HCT116 (cell line): ENCODE data around the gene ORMDL3. TPM values are rescaled to one million over a fixed set of nuclear protein-coding genes. Genes with fewer than 3 reads are reported as not detected.

ENCODE experiments used
- ATAC-seq: fragments of 200-7000 bp; cut with Tn5 transposase; 2 replicates; pipeline ENCODE4 v1.9.1; 2020; ENCODE audit warnings: mild to moderate bottlenecking, moderate library complexity
- BruUV-seq: library from RNA; stranded (reverse); fragments of 400-500 nt; replicated peaks from 2 replicates; lab custom pipeline; 2021; lab: Mats Ljungman, UMichigan
- CTCF ChIA-PET: fragments of 300-600 bp; sonication (Branson Sonifier 250); formaldehyde crosslinking; loops from one replicate; lab custom pipeline; 2021; ENCODE audit warnings: antibody characterized with exemption; lab: Charles Lee
- POLR2A ChIA-PET: fragments of 300-600, 350-600 bp; sonication (Branson Sonifier 250); formaldehyde crosslinking; loops from one replicate; lab custom pipeline; 2021; ENCODE audit warnings: antibody characterized with exemption; lab: Charles Lee
- RAD21 ChIA-PET, 2 experiments: fragments of 300-600 bp; sonication (Branson Sonifier 250); formaldehyde crosslinking; loops; one replicate each; lab custom pipeline; 2023; ENCODE audit warnings: low total read pairs in 2 of 2; ENCODE audit not compliant: uncharacterized antibody in 2 of 2, unreplicated experiment in 2 of 2, low non-redundant PET in 1 of 2; lab: Charles Lee
- DNase-seq: peaks from one replicate; pipeline ENCODE4 v3.0.0-alpha.2; 2010; ENCODE audit warnings: low read depth, low spot score
- H2AFZ ChIP-seq: fragments of 200-600 bp; shearing (Covaris generic), sonication (generic); 2 replicates; pipeline ENCODE4 v1.6.1; 2017; ENCODE audit warnings: low read depth, mixed run types, mixed read lengths, antibody characterized with exemption, low read length; ENCODE audit not compliant: poor library complexity, severe bottlenecking
- H3K27ac ChIP-seq: 2 replicates; pipeline ENCODE4 v1.5.1; 2012; ENCODE audit warnings: low read depth, low read length
- H3K27me3 ChIP-seq: fragments of 200-600 bp; sonication (generic); 2 replicates; pipeline ENCODE4 v1.6.1; 2016; ENCODE audit warnings: mixed run types, low read length, mixed read lengths; ENCODE audit not compliant: insufficient read depth
- H3K36me3 ChIP-seq, 2 experiments: fragments of 200-500 bp in 1 of 2; fragments of 200-600 bp in 1 of 2; sonication (Bioruptor generic) in 1 of 2; sonication (generic) in 1 of 2; 2 replicates each; pipeline versions ENCODE4 v1.5.1 to v1.6.1; 2014 to 2016; ENCODE audit warnings: low read length in 2 of 2, inconsistent platforms in 1 of 2, mixed read lengths in 1 of 2, mixed run types in 1 of 2; ENCODE audit not compliant: insufficient read depth in 2 of 2, control insufficient read depth in 1 of 2
- H3K4me1 ChIP-seq, 2 experiments: fragments of 200-600 bp in 1 of 2; sonication (generic) in 1 of 2; 2 replicates each; pipeline versions ENCODE4 v1.5.1 to v1.6.1; 2012 to 2017; ENCODE audit warnings: low read length in 2 of 2, inconsistent platforms in 1 of 2, mild to moderate bottlenecking in 1 of 2, mixed read lengths in 1 of 2, mixed run types in 1 of 2, moderate library complexity in 1 of 2; ENCODE audit not compliant: insufficient read depth in 2 of 2, control insufficient read depth in 1 of 2
- H3K4me2 ChIP-seq: fragments of 200-600 bp; sonication (generic); 2 replicates; pipeline ENCODE4 v1.6.1; 2017; ENCODE audit warnings: mixed run types, low read length, mixed read lengths
- H3K4me3 ChIP-seq, 2 experiments: fragments of 200-600 bp in 1 of 2; sonication (generic) in 1 of 2; replicated peaks in 1 of 2; 2 replicates each; pipeline ENCODE4 v1.5.1; 2011 to 2016; ENCODE audit warnings: low read length in 2 of 2, control low read depth in 1 of 2, low read depth in 1 of 2, mild to moderate bottlenecking in 1 of 2, mixed read lengths in 1 of 2, mixed run types in 1 of 2
- H3K79me2 ChIP-seq: fragments of 200-600 bp; sonication (generic); 2 replicates; pipeline ENCODE4 v1.6.1; 2017; ENCODE audit warnings: mild to moderate bottlenecking, mixed run types, low read length, moderate library complexity, mixed read lengths; ENCODE audit not compliant: insufficient read depth
- H3K9ac ChIP-seq: fragments of 200-600 bp; sonication (generic); 2 replicates; pipeline ENCODE4 v1.6.1; 2016; ENCODE audit warnings: low read length, mixed read lengths
- H3K9me2 ChIP-seq: fragments of 200-600 bp; sonication (generic), shearing (Covaris generic); 2 replicates; pipeline ENCODE4 v1.6.1; 2017; ENCODE audit warnings: mixed run types, mild to moderate bottlenecking, moderate library complexity; ENCODE audit not compliant: insufficient read depth
- H3K9me3 ChIP-seq, 2 experiments: fragments of 200-500 bp in 1 of 2; fragments of 200-600 bp in 1 of 2; sonication (Bioruptor generic) in 1 of 2; sonication (generic) in 1 of 2; 2 replicates each; pipeline ENCODE4 v1.6.1; 2014 to 2017; ENCODE audit warnings: low read length in 2 of 2, mixed read lengths in 2 of 2, inconsistent platforms in 1 of 2, low read depth in 1 of 2, mild to moderate bottlenecking in 1 of 2, mixed run types in 1 of 2, moderate library complexity in 1 of 2; ENCODE audit not compliant: control insufficient read depth in 1 of 2, insufficient read depth in 1 of 2
- H4K20me1 ChIP-seq: fragments of 200-600 bp; sonication (generic), shearing (Covaris generic); 2 replicates; pipeline ENCODE4 v1.6.1; 2017; ENCODE audit warnings: mixed run types, mild to moderate bottlenecking, moderate library complexity; ENCODE audit not compliant: insufficient read depth
- ELF1 ChIP-seq: IDR thresholded peaks from 2 replicates; pipeline ENCODE4 v1.6.1; 2012; ENCODE audit warnings: low read depth, borderline replicate concordance
- FOSL1 ChIP-seq: IDR thresholded peaks from 2 replicates; pipeline ENCODE4 v1.6.1; 2012; ENCODE audit warnings: low read depth
- JUND ChIP-seq: IDR thresholded peaks from 2 replicates; pipeline ENCODE4 v1.6.1; 2012
- RAD21 ChIP-seq: IDR thresholded peaks from 2 replicates; pipeline ENCODE4 v1.6.1; 2012; ENCODE audit warnings: low read depth, mild to moderate bottlenecking
- ZNF274 ChIP-seq: fragments of 200-500 bp; sonication (Bioruptor generic); IDR thresholded peaks from 2 replicates; pipeline ENCODE4 v1.6.1; 2014; ENCODE audit warnings: mild to moderate bottlenecking, low read depth, low read length, inconsistent platforms
- intact Hi-C: fragments of 100-400 bp; cut with micrococcal nuclease; formaldehyde crosslinking; loops from 2 replicates; pipeline ENCODE4 v1.10.0; 2022
- total RNA-seq: library from RNA; stranded (reverse); gene quantifications from one replicate; pipeline ENCODE4 v1.2.1, GENCODE V29; 2021; ENCODE audit not compliant: unreplicated experiment
- TF ChIP-seq, protein P1 (sequence below): IDR thresholded peaks from 2 replicates; pipeline ENCODE4 v1.6.1; 2012; ENCODE audit warnings: low read depth

Gene ORMDL3
- total RNA-seq, 1 experiment from 2014 or later = 46.9 TPM

GRCh38 chr17:39951924-39952679, 24.7 kb upstream of the ORMDL3 start:
- TF ChIP-seq JUND = no peak
- no peak for TF ChIP-seq RAD21
- TF ChIP-seq ELF1 = no peak
- no peak for TF ChIP-seq ZNF274
- no peak for TF ChIP-seq FOSL1
- TF ChIP-seq, protein P1, sequence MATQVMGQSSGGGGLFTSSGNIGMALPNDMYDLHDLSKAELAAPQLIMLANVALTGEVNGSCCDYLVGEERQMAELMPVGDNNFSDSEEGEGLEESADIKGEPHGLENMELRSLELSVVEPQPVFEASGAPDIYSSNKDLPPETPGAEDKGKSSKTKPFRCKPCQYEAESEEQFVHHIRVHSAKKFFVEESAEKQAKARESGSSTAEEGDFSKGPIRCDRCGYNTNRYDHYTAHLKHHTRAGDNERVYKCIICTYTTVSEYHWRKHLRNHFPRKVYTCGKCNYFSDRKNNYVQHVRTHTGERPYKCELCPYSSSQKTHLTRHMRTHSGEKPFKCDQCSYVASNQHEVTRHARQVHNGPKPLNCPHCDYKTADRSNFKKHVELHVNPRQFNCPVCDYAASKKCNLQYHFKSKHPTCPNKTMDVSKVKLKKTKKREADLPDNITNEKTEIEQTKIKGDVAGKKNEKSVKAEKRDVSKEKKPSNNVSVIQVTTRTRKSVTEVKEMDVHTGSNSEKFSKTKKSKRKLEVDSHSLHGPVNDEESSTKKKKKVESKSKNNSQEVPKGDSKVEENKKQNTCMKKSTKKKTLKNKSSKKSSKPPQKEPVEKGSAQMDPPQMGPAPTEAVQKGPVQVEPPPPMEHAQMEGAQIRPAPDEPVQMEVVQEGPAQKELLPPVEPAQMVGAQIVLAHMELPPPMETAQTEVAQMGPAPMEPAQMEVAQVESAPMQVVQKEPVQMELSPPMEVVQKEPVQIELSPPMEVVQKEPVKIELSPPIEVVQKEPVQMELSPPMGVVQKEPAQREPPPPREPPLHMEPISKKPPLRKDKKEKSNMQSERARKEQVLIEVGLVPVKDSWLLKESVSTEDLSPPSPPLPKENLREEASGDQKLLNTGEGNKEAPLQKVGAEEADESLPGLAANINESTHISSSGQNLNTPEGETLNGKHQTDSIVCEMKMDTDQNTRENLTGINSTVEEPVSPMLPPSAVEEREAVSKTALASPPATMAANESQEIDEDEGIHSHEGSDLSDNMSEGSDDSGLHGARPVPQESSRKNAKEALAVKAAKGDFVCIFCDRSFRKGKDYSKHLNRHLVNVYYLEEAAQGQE = no peak
- TF ChIP-seq, all 23 proteins: peak for 0
- ChIA-PET POLR2A (no interaction called here), CTCF (interaction anchor here (0.6 kb wide), 2 partner anchors 318 to 345 kb away, joined by 3 to 4 read pairs; no protein-coding TSS in a partner anchor), RAD21 (interaction anchor here in 1 of 2 experiments (0.6 to 0.7 kb wide), 2 partner anchors 188 to 330 kb away, joined by 3 to 5 read pairs; partner anchors contain the start of gene CASC3)
- no peak overlapping the region for H2AFZ ChIP-seq
- H3K4me3 ChIP-seq = peak overlapping the region; percentile 36 to 55
- peak overlapping the region; percentile 48; the same call in 1 of the 2 replicates for H3K27ac ChIP-seq
- H3K4me2 ChIP-seq = peak overlapping the region; percentile 89
- DNase-seq (no peak), ATAC-seq (no peak; the same call in 1 of the 2 replicates)
- H3K27me3 ChIP-seq = no peaks in the 10 kb centered on the region
- peak overlapping the region; percentile 49 for H3K9ac ChIP-seq
- H3K4me1 ChIP-seq = peaks cover 13 to 21% of the 10 kb centered on the region in 2 experiments
- no peaks in the 10 kb centered on the region for H3K36me3 ChIP-seq
- intact Hi-C loops = loop anchor here (10.0 kb wide), 1 partner anchor 217 kb away; the partner anchor contains the start of genes GRB7 and MIEN1
- H3K9me2 ChIP-seq = no peaks in the 10 kb centered on the region
- H4K20me1 ChIP-seq = no peaks in the 10 kb centered on the region
- no peaks in the 10 kb centered on the region for H3K9me3 ChIP-seq
- no TSS peak for BruUV-seq
- no peaks in the 10 kb centered on the region for H3K79me2 ChIP-seq
